IgD-negative memory B cell (primary cell): ENCODE results near the gene HBEGF. TPM values are rescaled to one million over a fixed set of nuclear protein-coding genes. Genes with fewer than 3 reads are reported as not detected.
A peak's percentile ranks its signal among the peaks of the same experiment; 100 is the strongest.

Source experiments
- H3K27ac Mint-ChIP-seq, 3 donors: one replicate each; pipeline ENCODE4 v1.8.0; 2020 to 2022; ENCODE audit warnings: mild to moderate bottlenecking in 3 of 3, mixed read lengths in 3 of 3, moderate library complexity in 1 of 3
- H3K27me3 Mint-ChIP-seq: one replicate; pipeline ENCODE4 v1.8.0; 2021; ENCODE audit warnings: mixed read lengths
- H3K36me3 Mint-ChIP-seq: one replicate; pipeline ENCODE4 v1.8.0; 2020; ENCODE audit warnings: mild to moderate bottlenecking, mixed read lengths
- H3K4me1 Mint-ChIP-seq, 3 donors: one replicate each; pipeline ENCODE4 v1.8.0; 2020 to 2022; ENCODE audit warnings: mixed read lengths in 3 of 3, mild to moderate bottlenecking in 1 of 3
- H3K4me3 Mint-ChIP-seq, 4 donors: one replicate each; pipeline ENCODE4 v1.8.0; 2020 to 2022; ENCODE audit warnings: mild to moderate bottlenecking in 4 of 4, mixed read lengths in 4 of 4, moderate library complexity in 3 of 4
- H3K9me3 Mint-ChIP-seq, 3 donors: one replicate each; pipeline ENCODE4 v1.8.0; 2020 to 2021; ENCODE audit warnings: mixed read lengths in 3 of 3, mild to moderate bottlenecking in 1 of 3
- polyA plus RNA-seq: library from polyadenylated mRNA; unstranded; fragments of 300-500 nt; fragmentation: Illumina TruSeq; gene quantifications from one replicate; pipeline ENCODE4 v1.2.3, GENCODE V29; 2021

Gene HBEGF
- polyA plus RNA-seq, 1 donor from 2014 or later: 0.83 TPM

DNA sequence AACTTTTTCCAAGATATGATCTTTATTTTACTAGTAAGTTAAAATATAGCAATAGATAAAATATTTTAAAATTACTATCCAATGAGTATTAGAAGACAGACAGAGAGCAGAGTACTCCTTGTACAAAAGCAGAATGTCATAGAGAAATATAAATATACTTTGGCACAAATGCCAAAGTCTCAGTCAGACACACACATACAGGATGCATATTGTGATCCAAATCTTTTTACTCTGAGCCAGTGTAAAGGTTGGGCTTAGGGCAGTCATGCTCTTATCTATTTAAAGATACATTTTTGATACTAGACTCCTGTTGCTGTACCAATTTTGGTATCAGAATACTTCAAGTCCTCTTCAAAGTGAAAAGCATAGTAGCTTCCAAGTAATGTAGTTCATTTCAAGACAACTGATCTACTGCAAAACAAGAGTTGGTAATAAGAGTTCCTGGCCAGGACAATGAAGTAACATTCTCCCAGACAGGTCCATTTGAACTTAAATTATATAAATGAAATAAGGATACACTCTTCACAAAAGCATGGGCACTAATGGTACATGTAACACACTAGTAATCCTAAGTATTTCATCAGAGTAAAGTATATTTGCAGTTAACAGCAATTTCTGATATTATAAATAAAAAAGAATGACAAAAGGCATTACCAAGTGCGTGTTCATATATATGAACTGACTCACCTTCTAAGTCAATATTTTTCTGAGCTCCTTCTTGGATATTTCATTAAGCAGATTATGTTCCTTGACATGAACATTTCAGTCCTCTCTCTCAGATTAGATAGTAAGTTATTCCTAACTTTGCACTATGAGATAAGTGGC lies 54.0 kb downstream of the HBEGF start:
- H3K4me3 Mint-ChIP-seq: no peak overlapping the region
- H3K27me3 Mint-ChIP-seq: no peaks in the 10 kb centered on the region
- no peaks in the 10 kb centered on the region for H3K9me3 Mint-ChIP-seq
- peaks cover 10 to 36% (median 24%) of the 10 kb centered on the region in 3 donors for H3K4me1 Mint-ChIP-seq
- no peak overlapping the region for H3K27ac Mint-ChIP-seq
- H3K36me3 Mint-ChIP-seq: peaks cover 3% of the 10 kb centered on the region

DNA sequence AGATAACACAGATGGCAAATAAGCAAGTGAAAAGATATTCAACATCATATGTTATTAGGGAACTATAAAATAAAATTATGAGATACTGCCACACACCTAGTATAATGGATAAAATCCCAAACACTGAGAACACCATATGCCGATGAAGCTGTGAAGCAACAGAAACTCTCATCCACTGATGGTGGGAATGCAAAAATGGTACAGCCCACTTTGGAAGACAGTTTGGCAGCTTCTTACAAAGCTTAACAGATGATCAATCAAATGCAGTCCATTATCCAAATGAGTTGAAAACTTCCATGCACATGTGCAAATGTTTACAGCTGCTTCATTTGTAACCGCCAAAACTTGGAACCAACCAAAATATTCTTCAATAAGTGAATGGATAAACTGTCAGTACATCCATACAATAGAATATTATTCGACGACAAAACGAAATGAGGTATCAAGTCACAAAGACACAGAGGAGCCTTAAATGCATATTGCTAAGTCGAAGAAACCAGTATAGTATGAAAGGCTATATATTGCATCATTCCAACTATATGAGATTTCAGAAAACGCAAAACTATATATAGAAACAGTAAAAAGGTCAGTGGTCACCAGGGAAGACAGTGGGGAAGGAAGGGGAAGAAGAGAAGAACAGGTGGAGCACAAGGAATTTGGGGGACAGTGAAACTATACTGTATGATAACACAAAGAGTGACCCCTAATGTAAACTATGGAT lies 58.4 kb downstream of the HBEGF start:
- Mint-ChIP-seq H3K27me3 (no peaks in the 10 kb centered on the region), H3K9me3 (no peaks in the 10 kb centered on the region), H3K4me3 (peak overlapping the region in 1 of 4 donors; percentile 3), H3K27ac (no peak overlapping the region), H3K4me1 (peaks cover 8 to 31% (median 26%) of the 10 kb centered on the region in 3 donors), H3K36me3 (peaks cover 1% of the 10 kb centered on the region)

GRCh38 chr5:140286424-140286823 lies 60.0 kb downstream of the HBEGF start:
- Mint-ChIP-seq H3K27me3 (no peaks in the 10 kb centered on the region), H3K4me1 (peaks cover 8 to 34% (median 26%) of the 10 kb centered on the region in 3 donors), H3K27ac (no peak overlapping the region), H3K9me3 (no peaks in the 10 kb centered on the region), H3K4me3 (no peak overlapping the region), H3K36me3 (peaks cover 1% of the 10 kb centered on the region)

DNA sequence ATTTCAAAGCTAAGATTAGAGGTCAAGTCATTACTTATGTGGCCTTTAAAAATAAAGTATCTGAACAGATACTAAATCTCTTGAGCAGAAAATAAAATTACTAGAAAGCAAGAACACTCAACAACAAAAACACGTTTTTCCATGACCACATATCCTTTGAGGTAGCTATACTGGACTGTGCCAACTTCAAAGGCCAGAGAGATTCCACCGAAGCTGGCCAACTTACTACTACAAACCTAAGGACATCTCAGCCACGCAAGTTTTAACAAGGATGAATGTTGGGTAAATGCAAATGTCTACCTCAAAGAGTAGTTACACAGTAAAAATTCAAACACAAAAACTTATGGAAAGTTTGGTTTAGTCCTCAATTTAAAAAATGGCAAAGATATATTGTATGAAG lies 62.4 kb downstream of the HBEGF start:
- H3K27ac Mint-ChIP-seq: peak overlapping the region in 1 of 3 donors; percentile 64
- no peaks in the 10 kb centered on the region for H3K27me3 Mint-ChIP-seq
- peaks cover 8 to 24% (median 18%) of the 10 kb centered on the region in 3 donors for H3K4me1 Mint-ChIP-seq
- no peaks in the 10 kb centered on the region for H3K36me3 Mint-ChIP-seq
- H3K9me3 Mint-ChIP-seq: no peaks in the 10 kb centered on the region
- peak overlapping the region in 1 of 4 donors; percentile 84 for H3K4me3 Mint-ChIP-seq

Other genes with a start within 250 kb of the HBEGF start
- gene PURA, start 232.5 kb downstream of the HBEGF start, polyA plus RNA-seq: 3.3 TPM
- gene IGIP, start 220.7 kb downstream of the HBEGF start, polyA plus RNA-seq: 0.36 TPM
- gene CYSTM1, start 171.4 kb downstream of the HBEGF start, polyA plus RNA-seq: 21.3 TPM
- 122 TPM for gene PFDN1, start 43.5 kb downstream of the HBEGF start, polyA plus RNA-seq
- gene SLC4A9, start 13.6 kb upstream of the HBEGF start, polyA plus RNA-seq: not detected
- 69.7 TPM for gene ANKHD1, start 55.2 kb upstream of the HBEGF start, polyA plus RNA-seq
- 32.9 TPM for gene EIF4EBP3, start 201.1 kb upstream of the HBEGF start, polyA plus RNA-seq
- gene SRA1, start 210.9 kb upstream of the HBEGF start, polyA plus RNA-seq: 31.8 TPM
- gene APBB3, start 218.0 kb upstream of the HBEGF start, polyA plus RNA-seq: 4.4 TPM
- gene SLC35A4, start 218.2 kb upstream of the HBEGF start, polyA plus RNA-seq: 79.8 TPM